ENCODE results near the gene YJEFN3. TPM values are rescaled to one million over a fixed set of nuclear protein-coding genes. Genes with fewer than 3 reads are reported as not detected.

The YJEFN3 gene
- total RNA-seq, 2 experiments from 2014 or later: 10.0 to 10.6 TPM

Other genes with a start within 250 kb of the YJEFN3 start
- 10 to 100 TPM; 58.9 to 60.9 TPM for gene SUGP1, start 208.4 kb upstream of the YJEFN3 start, total RNA-seq
- gene MAU2, start 208.1 kb upstream of the YJEFN3 start, total RNA-seq: 10 to 100 TPM; 67.0 to 67.4 TPM
- 100 to 1,000 TPM; 180 TPM for gene GATAD2A, start 123.2 kb upstream of the YJEFN3 start, total RNA-seq
- 1 to 10 TPM; 3.4 to 3.9 TPM for gene TSSK6, start 13.4 kb upstream of the YJEFN3 start, total RNA-seq
- 100 to 1,000 TPM; 388 to 413 TPM for gene NDUFA13, start 12.7 kb upstream of the YJEFN3 start, total RNA-seq
- under 1 TPM; 0.16 to 0.24 TPM for gene CILP2, start 9.4 kb downstream of the YJEFN3 start, total RNA-seq
- 10 to 100 TPM; 33.8 to 34.1 TPM for gene PBX4, start 89.8 kb downstream of the YJEFN3 start, total RNA-seq
- 10 to 100 TPM; 44.8 to 50.8 TPM for gene LPAR2, start 99.3 kb downstream of the YJEFN3 start, total RNA-seq
- 100 to 1,000 TPM in 1 of 2 experiments, 10 to 100 TPM in 1; 96.7 to 104 TPM for gene GMIP, start 114.7 kb downstream of the YJEFN3 start, total RNA-seq
- gene ATP13A1, start 134.8 kb downstream of the YJEFN3 start, total RNA-seq: 10 to 100 TPM; 78.6 to 78.8 TPM
- gene ZNF101, start 139.9 kb downstream of the YJEFN3 start, total RNA-seq: 10 to 100 TPM; 74.2 to 87.8 TPM
- gene ZNF14, start 204.2 kb downstream of the YJEFN3 start, total RNA-seq: 1 to 10 TPM; 6.9 TPM

Data from activated CD8-positive, alpha-beta T cell treated with anti-CD3 and anti-CD28 coated beads, Interleukin-2, amount 10 ng/mL, durations not matched to agents 7 days and 5 days (primary cell).